CD4-positive, alpha-beta memory T cell (primary cell): ENCODE results near the gene LTBP3. TPM values are rescaled to one million over a fixed set of nuclear protein-coding genes. Genes with fewer than 3 reads are reported as not detected.

Experiments used
- CTCF ChIA-PET: fragments of 350-600 bp; sonication (Branson Sonifier 250); formaldehyde crosslinking; loops from one replicate; lab custom pipeline; 2021; ENCODE audit warnings: inconsistent platforms; ENCODE audit not compliant: partially characterized antibody; lab: Charles Lee
- POLR2A ChIA-PET: fragments of 350-600 bp; sonication (Branson Sonifier 250); formaldehyde crosslinking; loops from one replicate; lab custom pipeline; 2021; ENCODE audit not compliant: partially characterized antibody; lab: Charles Lee
- DNase-seq, 5 donors: peaks; one replicate each; pipeline versions ENCODE4 v3.0.0 to v3.0.0-alpha.2; 2020 to 2022; ENCODE audit warnings: mixed read lengths in 1 of 5
- H3K27ac ChIP-seq: one replicate; pipeline ENCODE4 v1.7.0; 2013; ENCODE audit warnings: low read depth, low read length
- H3K27me3 ChIP-seq: 2 replicates; pipeline ENCODE4 v1.7.0; 2013; ENCODE audit warnings: mild to moderate bottlenecking, low read length, moderate library complexity; ENCODE audit not compliant: insufficient read depth
- H3K36me3 ChIP-seq: 2 replicates; pipeline ENCODE4 v1.7.0; 2013; ENCODE audit warnings: mild to moderate bottlenecking, low read length, moderate library complexity; ENCODE audit not compliant: insufficient read depth
- H3K4me1 ChIP-seq: 2 replicates; pipeline ENCODE4 v1.7.0; 2013; ENCODE audit warnings: mild to moderate bottlenecking, low read length, moderate library complexity; ENCODE audit not compliant: insufficient read depth
- H3K4me3 ChIP-seq, 2 donors: one replicate each; pipeline ENCODE4 v1.7.0; 2013; ENCODE audit warnings: low read length in 2 of 2, mild to moderate bottlenecking in 1 of 2
- H3K9me3 ChIP-seq, 2 donors: one replicate each; pipeline ENCODE4 v1.7.0; 2013; ENCODE audit warnings: low read length in 2 of 2, control low read depth in 1 of 2; ENCODE audit not compliant: control insufficient read depth in 1 of 2
- H3K27ac Mint-ChIP-seq, 7 donors: one replicate each; pipeline ENCODE4 v1.8.0; 2020 to 2021; ENCODE audit warnings: mixed read lengths in 7 of 7, mild to moderate bottlenecking in 6 of 7, inconsistent platforms in 3 of 7, moderate library complexity in 3 of 7
- H3K27me3 Mint-ChIP-seq, 2 donors: one replicate each; pipeline ENCODE4 v1.8.0; 2020 to 2021; ENCODE audit warnings: mixed read lengths in 2 of 2
- H3K36me3 Mint-ChIP-seq, 2 donors: one replicate each; pipeline ENCODE4 v1.8.0; 2020 to 2021; ENCODE audit warnings: mixed read lengths in 2 of 2, inconsistent platforms in 1 of 2, mild to moderate bottlenecking in 1 of 2
- H3K4me1 Mint-ChIP-seq, 4 donors: one replicate each; pipeline ENCODE4 v1.8.0; 2020 to 2021; ENCODE audit warnings: mixed read lengths in 4 of 4, mild to moderate bottlenecking in 1 of 4
- H3K4me3 Mint-ChIP-seq, 8 donors: one replicate each; pipeline ENCODE4 v1.8.0; 2020 to 2021; ENCODE audit warnings: mixed read lengths in 8 of 8, mild to moderate bottlenecking in 7 of 8, moderate library complexity in 6 of 8, inconsistent platforms in 3 of 8
- H3K9me3 Mint-ChIP-seq, 8 donors: one replicate each; pipeline ENCODE4 v1.8.0; 2020 to 2021; ENCODE audit warnings: mixed read lengths in 8 of 8, mild to moderate bottlenecking in 5 of 8, inconsistent platforms in 3 of 8, moderate library complexity in 1 of 8
- intact Hi-C: fragments of 100-400 bp; cut with micrococcal nuclease; formaldehyde crosslinking; loops from one replicate; pipeline ENCODE4 v1.15.1; 2023
- polyA plus RNA-seq, 2 donors: library from polyadenylated mRNA; unstranded; fragments of 300-500 nt; fragmentation: Illumina TruSeq; gene quantifications; one replicate each; pipeline ENCODE4 v1.2.3, GENCODE V29; 2021
- total RNA-seq, 2 experiments: library from RNA; stranded (reverse); gene quantifications; one replicate each; pipeline ENCODE4 v1.2.3, GENCODE V29; 2021

The LTBP3 gene
- total and polyA plus RNA-seq, 4 experiments from 2014 or later: 9.0 to 211 (median 112) TPM

DNA sequence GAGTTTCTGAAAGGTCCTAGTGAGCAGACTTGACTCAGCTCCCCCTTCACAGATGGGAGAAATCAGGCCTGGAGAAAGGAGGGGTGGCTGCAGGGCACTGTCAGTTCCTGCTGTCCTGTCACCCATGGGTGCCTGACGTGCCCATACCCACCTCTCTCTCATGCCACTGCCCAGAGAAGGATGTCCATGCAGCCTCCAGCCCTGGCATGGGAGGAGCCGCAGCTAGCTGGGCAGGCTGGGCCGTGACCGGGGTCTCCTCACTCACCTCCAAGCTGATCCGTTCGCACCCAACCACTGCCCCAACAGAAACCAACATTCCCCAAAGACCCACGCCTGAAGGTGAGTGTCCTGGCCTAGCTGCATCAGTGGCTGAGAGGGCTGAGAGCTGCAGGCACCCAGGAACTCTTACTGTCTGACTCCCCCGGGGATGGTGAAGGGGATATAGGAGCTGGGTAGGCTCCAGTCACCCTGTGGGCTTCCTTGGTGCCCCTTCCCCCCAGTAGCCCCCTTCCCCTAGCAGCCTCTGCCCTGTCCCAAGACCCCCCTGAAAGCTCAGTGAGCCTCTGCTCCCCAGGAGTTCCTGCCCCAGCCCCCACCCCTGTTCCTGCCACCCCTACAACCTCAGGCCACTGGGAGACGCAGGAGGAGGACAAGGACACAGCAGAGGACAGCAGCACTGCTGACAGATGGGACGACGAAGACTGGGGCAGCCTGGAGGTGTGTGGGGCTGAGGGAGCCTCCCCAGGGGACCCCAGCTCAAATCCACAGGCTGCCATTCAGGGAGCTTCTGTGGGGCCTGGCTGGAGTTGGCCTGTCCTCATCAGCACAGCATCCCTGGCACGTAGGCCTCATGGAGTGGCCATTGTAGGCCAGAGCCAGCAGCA is 21.5 kb downstream of the LTBP3 start:
- Histone ChIP-seq H3K27ac (no peak overlapping the region), H3K27me3 (no peaks in the 10 kb centered on the region), H3K4me1 (peaks cover 12% of the 10 kb centered on the region), H3K4me3 (no peak overlapping the region), H3K9me3 (no peaks in the 10 kb centered on the region), H3K36me3 (peaks cover 27% of the 10 kb centered on the region)
- H3K27ac Mint-ChIP-seq: peak overlapping the region in 2 of 7 donors; percentile 35 to 65
- intact Hi-C loops: no loop called here
- no peaks in the 10 kb centered on the region for H3K9me3 Mint-ChIP-seq
- H3K4me3 Mint-ChIP-seq: no peak overlapping the region
- CTCF ChIA-PET: interaction anchor here (1.1 to 4.1 kb wide), 5 partner anchors 28 to 121 kb away, joined by 3 to 17 read pairs (median 3); partner anchors contain the start of gene EHBP1L1
- H3K36me3 Mint-ChIP-seq: peaks cover 13 to 33% of the 10 kb centered on the region in 2 donors
- POLR2A ChIA-PET: interaction anchor here (0.6 to 8.8 kb wide), 12 partner anchors 9 to 78 kb away, joined by 3 to 77 read pairs (median 4); partner anchors contain the start of genes EHBP1L1, FAM89B, KCNK7 and MALAT1
- H3K27me3 Mint-ChIP-seq: no peaks in the 10 kb centered on the region
- H3K4me1 Mint-ChIP-seq: peaks cover 4 to 20% (median 7%) of the 10 kb centered on the region in 4 donors
- DNase-seq: no peak

DNA sequence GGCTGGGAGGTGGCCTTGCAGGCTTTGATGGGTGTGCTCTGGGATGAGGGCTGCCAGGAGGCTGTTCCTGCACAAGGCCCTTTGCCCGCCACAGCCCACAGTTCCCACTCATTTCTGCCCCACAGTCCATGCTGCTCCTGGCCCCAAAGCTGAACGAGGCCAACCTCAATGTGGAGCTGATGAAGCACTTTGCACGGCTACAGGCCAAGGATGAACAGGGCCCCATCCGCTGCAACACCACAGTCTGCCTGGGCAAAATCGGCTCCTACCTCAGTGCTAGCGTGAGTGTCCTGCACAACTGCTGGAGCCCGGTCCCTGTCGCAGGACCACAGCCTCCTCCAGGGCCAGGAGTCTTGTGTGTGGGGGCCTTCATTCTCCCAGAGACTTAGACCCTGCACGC is 23.1 kb downstream of the LTBP3 start:
- peaks cover 2 to 8% (median 3%) of the 10 kb centered on the region in 4 donors for H3K4me1 Mint-ChIP-seq

DNA sequence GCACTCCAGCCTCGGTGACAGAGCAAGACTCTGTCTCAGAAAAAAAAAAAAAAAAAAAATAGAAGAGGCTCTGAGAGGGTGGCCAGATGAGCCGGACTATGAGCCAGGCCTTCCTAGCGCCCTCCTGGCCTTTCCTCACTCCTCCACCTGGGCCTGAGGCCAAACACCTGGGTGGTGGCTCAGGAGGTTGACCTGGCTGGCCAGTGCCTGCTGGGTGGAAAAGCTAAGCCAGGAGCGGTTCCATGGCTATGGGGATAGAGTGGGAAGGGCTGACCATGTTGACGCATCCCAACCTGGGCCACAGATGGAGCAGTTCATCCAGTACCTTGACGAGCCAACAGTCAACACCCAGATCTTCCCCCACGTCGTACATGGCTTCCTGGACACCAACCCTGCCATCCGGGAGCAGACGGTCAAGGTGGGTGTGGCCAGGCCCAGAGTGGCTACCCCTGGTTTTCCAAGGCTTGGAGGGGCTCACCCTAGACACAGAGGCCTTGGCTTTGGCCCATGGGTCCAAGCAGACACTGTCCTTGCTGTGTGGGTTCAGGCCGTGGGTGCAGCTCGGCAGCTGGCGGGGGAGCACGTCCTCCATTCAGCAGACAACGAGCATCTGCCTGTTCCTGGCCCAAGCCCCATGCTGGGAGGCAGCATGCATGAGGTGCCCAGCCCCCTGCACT is 25.6 kb downstream of the LTBP3 start:
- Histone ChIP-seq H3K27me3 (no peaks in the 10 kb centered on the region), H3K4me3 (no peak overlapping the region), H3K9me3 (no peaks in the 10 kb centered on the region), H3K27ac (no peak overlapping the region), H3K36me3 (peaks cover 47% of the 10 kb centered on the region), H3K4me1 (peaks cover 14% of the 10 kb centered on the region)
- H3K4me1 Mint-ChIP-seq: peaks cover 11 to 19% (median 15%) of the 10 kb centered on the region in 4 donors
- no peak overlapping the region for H3K4me3 Mint-ChIP-seq
- intact Hi-C loops: no loop called here
- no peaks in the 10 kb centered on the region for H3K27me3 Mint-ChIP-seq
- DNase-seq: peak in 1 of 5 donors; percentile 29
- H3K36me3 Mint-ChIP-seq: peaks cover 17 to 51% of the 10 kb centered on the region in 2 donors
- ChIA-PET CTCF (interaction anchor here (3.2 kb wide), 1 partner anchor 9 kb away, joined by 19 read pairs; no protein-coding TSS in a partner anchor), POLR2A (interaction anchor here (0.9 to 10.2 kb wide), 2 partner anchors 9 to 31 kb away, joined by 3 to 171 read pairs; partner anchors contain the start of gene MALAT1)
- H3K9me3 Mint-ChIP-seq: no peaks in the 10 kb centered on the region
- peak overlapping the region in 1 of 7 donors; percentile 13 for H3K27ac Mint-ChIP-seq

More for the DNA sequence above, 23.1 kb downstream of the LTBP3 start:
- Histone ChIP-seq H3K9me3 (no peaks in the 10 kb centered on the region), H3K27me3 (no peaks in the 10 kb centered on the region), H3K4me1 (peaks cover 8% of the 10 kb centered on the region), H3K4me3 (no peak overlapping the region), H3K36me3 (peaks cover 42% of the 10 kb centered on the region), H3K27ac (no peak overlapping the region)
- ChIA-PET CTCF (interaction anchor here (4.1 kb wide), 1 partner anchor 54 kb away, joined by 17 read pairs; no protein-coding TSS in a partner anchor), POLR2A (interaction anchor here (3.2 to 8.8 kb wide), 2 partner anchors 9 to 31 kb away, joined by 10 to 77 read pairs; partner anchors contain the start of gene SCYL1)
- Mint-ChIP-seq H3K4me3 (no peak overlapping the region), H3K36me3 (peaks cover 15 to 41% of the 10 kb centered on the region in 2 donors), H3K27me3 (no peaks in the 10 kb centered on the region), H3K9me3 (no peaks in the 10 kb centered on the region), H3K27ac (no peak overlapping the region)
- DNase-seq: no peak
- intact Hi-C loops: no loop called here

DNA sequence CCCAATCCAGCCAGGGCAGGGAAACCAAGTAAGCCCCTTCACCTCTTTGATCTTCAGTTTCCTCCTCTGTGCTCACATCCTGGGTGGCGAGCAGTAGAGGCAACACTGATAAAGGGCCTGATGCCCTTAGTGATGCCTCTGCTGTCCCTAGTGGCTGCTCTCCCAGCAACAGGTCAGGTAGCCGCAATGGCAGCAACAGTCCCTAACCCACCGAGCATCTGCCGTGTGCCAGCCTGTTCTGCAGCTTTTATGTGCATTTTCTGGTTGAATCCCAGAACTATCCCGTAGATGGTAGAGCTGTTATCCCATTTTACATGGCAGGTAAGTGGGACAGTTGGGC is 28.0 kb downstream of the LTBP3 start:
- peaks cover 17 to 48% of the 10 kb centered on the region in 2 donors for H3K36me3 Mint-ChIP-seq
- H3K4me1 ChIP-seq: peaks cover 30% of the 10 kb centered on the region
- DNase-seq: peak in 2 of 5 donors; percentile 33 to 61

DNA sequence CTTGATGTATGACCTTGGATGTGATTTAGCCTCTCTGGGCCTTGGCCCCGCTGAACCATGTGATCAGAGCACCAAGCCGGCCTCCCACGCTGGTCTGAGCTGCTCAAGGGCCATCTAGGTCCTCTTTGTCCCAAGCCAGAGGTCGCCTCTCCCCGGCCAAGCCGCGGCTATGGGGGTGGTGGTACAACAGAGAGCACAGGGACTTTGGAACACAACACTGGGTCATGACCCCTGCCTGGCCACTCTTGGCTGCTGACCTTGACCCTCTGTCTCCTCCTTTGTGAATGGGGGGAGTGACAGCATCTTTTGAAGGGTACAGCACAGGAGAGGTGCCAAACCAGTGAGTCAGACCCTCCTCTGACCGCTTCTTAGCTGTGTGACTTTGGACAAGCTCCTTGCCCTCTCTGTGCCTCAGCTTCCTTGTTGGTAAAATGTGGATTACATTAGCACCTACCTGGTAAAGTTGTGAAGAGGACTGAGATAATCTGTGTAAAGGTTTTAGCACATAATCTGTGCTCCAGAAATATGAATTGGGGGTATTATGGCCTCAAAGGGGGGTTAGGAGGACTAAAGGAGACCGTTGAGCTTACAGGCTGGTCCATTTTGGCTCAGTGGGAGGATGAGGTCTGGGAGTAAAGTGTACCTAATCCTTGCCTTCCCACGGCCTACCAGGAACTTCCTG is 28.5 kb downstream of the LTBP3 start:
- Histone ChIP-seq H3K4me1 (peaks cover 30% of the 10 kb centered on the region), H3K9me3 (no peaks in the 10 kb centered on the region), H3K27me3 (no peaks in the 10 kb centered on the region), H3K36me3 (peaks cover 44% of the 10 kb centered on the region), H3K4me3 (no peak overlapping the region), H3K27ac (no peak overlapping the region)
- Mint-ChIP-seq H3K27ac (peak overlapping the region; percentile 33 to 88 (median 71)), H3K27me3 (no peaks in the 10 kb centered on the region), H3K9me3 (no peaks in the 10 kb centered on the region), H3K36me3 (peaks cover 14 to 45% of the 10 kb centered on the region in 2 donors), H3K4me3 (peak overlapping the region in 1 of 8 donors; percentile 48), H3K4me1 (peaks cover 14 to 39% (median 25%) of the 10 kb centered on the region in 4 donors)
- intact Hi-C loops: no loop called here
- ChIA-PET POLR2A (interaction anchor here (0.8 to 10.2 kb wide), 8 partner anchors 11 to 127 kb away, joined by 3 to 171 read pairs (median 3); partner anchors contain the start of genes MALAT1, PCNX3 and ZNRD2), CTCF (interaction anchor here (1.2 to 3.2 kb wide), 4 partner anchors 12 to 68 kb away, joined by 3 to 19 read pairs (median 4); no protein-coding TSS in a partner anchor)
- DNase-seq: peak in 1 of 5 donors; percentile 39

More for the DNA sequence above, 28.0 kb downstream of the LTBP3 start:
- H3K4me1 Mint-ChIP-seq: peaks cover 14 to 38% (median 24%) of the 10 kb centered on the region in 4 donors
- H3K9me3 Mint-ChIP-seq: no peaks in the 10 kb centered on the region
- no peaks in the 10 kb centered on the region for H3K9me3 ChIP-seq
- H3K27me3 Mint-ChIP-seq: no peaks in the 10 kb centered on the region
- no peak overlapping the region for H3K4me3 ChIP-seq
- H3K27ac ChIP-seq: no peak overlapping the region
- intact Hi-C loops: no loop called here
- POLR2A ChIA-PET: interaction anchor here (0.7 to 10.2 kb wide), 8 partner anchors 10 to 127 kb away, joined by 3 to 171 read pairs (median 3); partner anchors contain the start of genes FAM89B, MALAT1 and ZNRD2
- no peaks in the 10 kb centered on the region for H3K27me3 ChIP-seq
- CTCF ChIA-PET: interaction anchor here (1.2 to 3.2 kb wide), 4 partner anchors 11 to 68 kb away, joined by 3 to 19 read pairs (median 4); no protein-coding TSS in a partner anchor
- H3K27ac Mint-ChIP-seq: peak overlapping the region; percentile 33 to 88 (median 71)
- peaks cover 47% of the 10 kb centered on the region for H3K36me3 ChIP-seq
- H3K4me3 Mint-ChIP-seq: peak overlapping the region in 2 of 8 donors; percentile 23 to 48

DNA sequence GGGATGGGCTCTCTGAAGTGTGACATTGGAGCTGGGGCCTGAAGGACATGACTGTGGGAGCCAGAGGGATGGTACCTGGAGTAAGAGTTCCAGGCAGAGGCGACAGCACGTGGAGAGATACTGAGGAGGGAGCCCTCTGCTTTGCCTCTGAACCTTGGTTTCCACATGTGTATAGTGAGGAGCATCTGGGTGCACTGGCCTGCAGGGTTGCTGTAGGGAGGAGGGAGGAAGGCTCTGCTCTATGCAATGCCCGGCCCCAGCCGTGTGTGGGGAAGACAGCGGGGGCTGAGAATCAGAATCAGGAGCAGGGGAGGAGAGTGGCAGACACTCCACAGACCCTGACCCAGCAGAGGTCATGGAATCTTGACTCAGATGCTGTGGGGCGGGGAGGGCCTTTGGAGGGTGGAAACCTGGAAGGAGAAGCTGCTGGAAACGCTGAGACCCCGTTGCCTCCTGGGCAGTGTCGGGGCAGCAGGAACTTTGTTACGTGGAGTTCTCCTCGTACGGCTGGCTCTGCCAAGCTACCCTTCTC is 29.3 kb downstream of the LTBP3 start:
- H3K27me3 ChIP-seq: no peaks in the 10 kb centered on the region
- ChIA-PET CTCF (interaction anchor here (0.9 to 1.4 kb wide), 4 partner anchors 16 to 69 kb away, joined by 3 to 4 read pairs (median 3); no protein-coding TSS in a partner anchor), POLR2A (interaction anchor here (1.1 to 10.2 kb wide), 4 partner anchors 27 to 126 kb away, joined by 3 to 171 read pairs (median 3); partner anchors contain the start of genes MALAT1 and PCNX3)
- H3K4me3 ChIP-seq: no peak overlapping the region
- no peak overlapping the region for H3K27ac ChIP-seq
- H3K36me3 ChIP-seq: peaks cover 44% of the 10 kb centered on the region
- H3K27me3 Mint-ChIP-seq: no peaks in the 10 kb centered on the region
- H3K4me1 Mint-ChIP-seq: peaks cover 19 to 46% (median 31%) of the 10 kb centered on the region in 4 donors
- H3K27ac Mint-ChIP-seq: peak overlapping the region in 2 of 7 donors; percentile 42 to 77
- peak overlapping the region in 1 of 8 donors; percentile 43 for H3K4me3 Mint-ChIP-seq
- no peaks in the 10 kb centered on the region for H3K9me3 Mint-ChIP-seq
- peaks cover 38% of the 10 kb centered on the region for H3K4me1 ChIP-seq
- intact Hi-C loops: no loop called here
- H3K9me3 ChIP-seq: no peaks in the 10 kb centered on the region
- DNase-seq: peak in 1 of 5 donors; percentile 22
- H3K36me3 Mint-ChIP-seq: peaks cover 10 to 42% of the 10 kb centered on the region in 2 donors
